ENCODE measurements around the gene PSMA1.
A peak's percentile ranks its signal among the peaks of the same experiment; 100 is the strongest.

GRCh38 chr11:14519917-14520746 lies at the start of gene PSMA1:
- TF ChIP-seq CTCF (tag by site-specific recombination; IDR thresholded peaks at IDR 0.05) (no peak), ZBTB20 (tag by site-specific recombination; IDR thresholded peaks at IDR 0.05) (no peak), ZBTB44 (tag by site-specific recombination; IDR thresholded peaks at IDR 0.05) (peak; percentile 54), INSM2 (tag by site-specific recombination; IDR thresholded peaks at IDR 0.05) (no peak), ZNF76 (tag by site-specific recombination; IDR thresholded peaks at IDR 0.05; ENCODE audit: borderline replicate concordance, low read depth) (no peak), ZNF202 (tag by site-specific recombination; IDR thresholded peaks at IDR 0.05; ENCODE audit: borderline replicate concordance) (no peak), ZNF16 (tag by site-specific recombination; IDR thresholded peaks at IDR 0.05; ENCODE audit: low read depth) (no peak), ZNF24 (tag by site-specific recombination; IDR thresholded peaks at IDR 0.05) (no peak)
- TF ChIP-seq, protein P1, sequence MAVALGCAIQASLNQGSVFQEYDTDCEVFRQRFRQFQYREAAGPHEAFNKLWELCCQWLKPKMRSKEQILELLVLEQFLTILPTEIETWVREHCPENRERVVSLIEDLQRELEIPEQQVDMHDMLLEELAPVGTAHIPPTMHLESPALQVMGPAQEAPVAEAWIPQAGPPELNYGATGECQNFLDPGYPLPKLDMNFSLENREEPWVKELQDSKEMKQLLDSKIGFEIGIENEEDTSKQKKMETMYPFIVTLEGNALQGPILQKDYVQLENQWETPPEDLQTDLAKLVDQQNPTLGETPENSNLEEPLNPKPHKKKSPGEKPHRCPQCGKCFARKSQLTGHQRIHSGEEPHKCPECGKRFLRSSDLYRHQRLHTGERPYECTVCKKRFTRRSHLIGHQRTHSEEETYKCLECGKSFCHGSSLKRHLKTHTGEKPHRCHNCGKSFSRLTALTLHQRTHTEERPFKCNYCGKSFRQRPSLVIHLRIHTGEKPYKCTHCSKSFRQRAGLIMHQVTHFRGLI (tag by site-specific recombination; IDR thresholded peaks at IDR 0.05) = no peak
- TF ChIP-seq, protein P2, sequence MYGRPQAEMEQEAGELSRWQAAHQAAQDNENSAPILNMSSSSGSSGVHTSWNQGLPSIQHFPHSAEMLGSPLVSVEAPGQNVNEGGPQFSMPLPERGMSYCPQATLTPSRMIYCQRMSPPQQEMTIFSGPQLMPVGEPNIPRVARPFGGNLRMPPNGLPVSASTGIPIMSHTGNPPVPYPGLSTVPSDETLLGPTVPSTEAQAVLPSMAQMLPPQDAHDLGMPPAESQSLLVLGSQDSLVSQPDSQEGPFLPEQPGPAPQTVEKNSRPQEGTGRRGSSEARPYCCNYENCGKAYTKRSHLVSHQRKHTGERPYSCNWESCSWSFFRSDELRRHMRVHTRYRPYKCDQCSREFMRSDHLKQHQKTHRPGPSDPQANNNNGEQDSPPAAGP (tag by site-specific recombination; IDR thresholded peaks at IDR 0.05) = no peak; the same call in 1 of the 2 replicates
- TF ChIP-seq, protein P3, sequence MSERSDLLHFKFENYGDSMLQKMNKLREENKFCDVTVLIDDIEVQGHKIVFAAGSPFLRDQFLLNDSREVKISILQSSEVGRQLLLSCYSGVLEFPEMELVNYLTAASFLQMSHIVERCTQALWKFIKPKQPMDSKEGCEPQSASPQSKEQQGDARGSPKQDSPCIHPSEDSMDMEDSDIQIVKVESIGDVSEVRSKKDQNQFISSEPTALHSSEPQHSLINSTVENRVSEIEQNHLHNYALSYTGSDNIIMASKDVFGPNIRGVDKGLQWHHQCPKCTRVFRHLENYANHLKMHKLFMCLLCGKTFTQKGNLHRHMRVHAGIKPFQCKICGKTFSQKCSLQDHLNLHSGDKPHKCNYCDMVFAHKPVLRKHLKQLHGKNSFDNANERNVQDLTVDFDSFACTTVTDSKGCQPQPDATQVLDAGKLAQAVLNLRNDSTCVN (tag by site-specific recombination; optimal IDR thresholded peaks at IDR 0.05) = peak; percentile 26
- TF ChIP-seq, protein P4, sequence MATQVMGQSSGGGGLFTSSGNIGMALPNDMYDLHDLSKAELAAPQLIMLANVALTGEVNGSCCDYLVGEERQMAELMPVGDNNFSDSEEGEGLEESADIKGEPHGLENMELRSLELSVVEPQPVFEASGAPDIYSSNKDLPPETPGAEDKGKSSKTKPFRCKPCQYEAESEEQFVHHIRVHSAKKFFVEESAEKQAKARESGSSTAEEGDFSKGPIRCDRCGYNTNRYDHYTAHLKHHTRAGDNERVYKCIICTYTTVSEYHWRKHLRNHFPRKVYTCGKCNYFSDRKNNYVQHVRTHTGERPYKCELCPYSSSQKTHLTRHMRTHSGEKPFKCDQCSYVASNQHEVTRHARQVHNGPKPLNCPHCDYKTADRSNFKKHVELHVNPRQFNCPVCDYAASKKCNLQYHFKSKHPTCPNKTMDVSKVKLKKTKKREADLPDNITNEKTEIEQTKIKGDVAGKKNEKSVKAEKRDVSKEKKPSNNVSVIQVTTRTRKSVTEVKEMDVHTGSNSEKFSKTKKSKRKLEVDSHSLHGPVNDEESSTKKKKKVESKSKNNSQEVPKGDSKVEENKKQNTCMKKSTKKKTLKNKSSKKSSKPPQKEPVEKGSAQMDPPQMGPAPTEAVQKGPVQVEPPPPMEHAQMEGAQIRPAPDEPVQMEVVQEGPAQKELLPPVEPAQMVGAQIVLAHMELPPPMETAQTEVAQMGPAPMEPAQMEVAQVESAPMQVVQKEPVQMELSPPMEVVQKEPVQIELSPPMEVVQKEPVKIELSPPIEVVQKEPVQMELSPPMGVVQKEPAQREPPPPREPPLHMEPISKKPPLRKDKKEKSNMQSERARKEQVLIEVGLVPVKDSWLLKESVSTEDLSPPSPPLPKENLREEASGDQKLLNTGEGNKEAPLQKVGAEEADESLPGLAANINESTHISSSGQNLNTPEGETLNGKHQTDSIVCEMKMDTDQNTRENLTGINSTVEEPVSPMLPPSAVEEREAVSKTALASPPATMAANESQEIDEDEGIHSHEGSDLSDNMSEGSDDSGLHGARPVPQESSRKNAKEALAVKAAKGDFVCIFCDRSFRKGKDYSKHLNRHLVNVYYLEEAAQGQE (tag by site-specific recombination; IDR thresholded peaks at IDR 0.05) = peak; percentile 46; the same call in 1 of the 2 replicates
